H1 (cell line): ENCODE measurements around the gene ZNF823. TPM values are rescaled to one million over a fixed set of nuclear protein-coding genes. Genes with fewer than 3 reads are reported as not detected.

Experiments
- CTCF ChIA-PET: fragments of 300-600 bp; sonication (Branson Sonifier 250); formaldehyde crosslinking; loops from one replicate; lab custom pipeline; 2021; ENCODE audit not compliant: partially characterized antibody; lab: Charles Lee
- POLR2A ChIA-PET: fragments of 300-600 bp; sonication (Branson Sonifier 250); formaldehyde crosslinking; loops from one replicate; lab custom pipeline; 2021; ENCODE audit warnings: inconsistent platforms; ENCODE audit not compliant: partially characterized antibody; lab: Charles Lee
- DNase-seq, 2 experiments: peaks; one replicate each; pipeline versions ENCODE4 v3.0.0 to v3.0.0-alpha.2; 2010 to 2022; ENCODE audit warnings: low spot score in 2 of 2, low read depth in 1 of 2, mixed read lengths in 1 of 2
- FAIRE-seq: peaks from 2 replicates; lab custom pipeline; 2011; peaks lifted over from hg19 to GRCh38; lab: Jason Lieb, UNC
- H2AFZ ChIP-seq: 2 replicates; pipeline ENCODE4 v1.8.1; 2012; ENCODE audit warnings: low read length, inconsistent platforms
- H2AK5ac ChIP-seq: 2 replicates; pipeline ENCODE4 v1.6.1; 2013; ENCODE audit warnings: low read depth, low read length
- H2BK120ac ChIP-seq: replicated peaks from 2 replicates; pipeline ENCODE3; 2013; ENCODE audit warnings: low read depth, low read length, inconsistent platforms
- H2BK12ac ChIP-seq: 2 replicates; pipeline ENCODE4 v1.6.1; 2013; ENCODE audit warnings: low read depth, low read length
- H2BK15ac ChIP-seq: 2 replicates; pipeline ENCODE4 v1.6.1; 2013; ENCODE audit warnings: low read length
- H2BK20ac ChIP-seq: 2 replicates; pipeline ENCODE4 v1.6.1; 2013; ENCODE audit warnings: low read length
- H2BK5ac ChIP-seq: 2 replicates; pipeline ENCODE4 v1.6.1; 2013; ENCODE audit warnings: low read depth, low read length
- H3K14ac ChIP-seq: 2 replicates; pipeline ENCODE4 v1.6.1; 2013; ENCODE audit warnings: inconsistent platforms; ENCODE audit not compliant: insufficient read length
- H3K18ac ChIP-seq: 2 replicates; pipeline ENCODE4 v1.6.1; 2013; ENCODE audit warnings: low read length; ENCODE audit errors: extremely low read depth
- H3K23ac ChIP-seq: 2 replicates; pipeline ENCODE4 v1.6.1; 2013; ENCODE audit warnings: inconsistent platforms; ENCODE audit not compliant: insufficient read length
- H3K23me2 ChIP-seq: 2 replicates; pipeline ENCODE4 v1.6.1; 2013; ENCODE audit warnings: low read depth, low read length
- H3K27ac ChIP-seq: 2 replicates; pipeline ENCODE4 v1.6.1; 2011; ENCODE audit warnings: low read depth, low read length, inconsistent platforms
- H3K27me3 ChIP-seq, 4 experiments: replicated peaks in 1 of 4; 1 replicate in 1 of 4; 2 replicates in 3 of 4; pipeline versions ENCODE4 v1.6.1 to v1.8.1; 2011 to 2013; ENCODE audit warnings: low read length in 3 of 4, mild to moderate bottlenecking in 3 of 4, inconsistent platforms in 2 of 4, mixed read lengths in 2 of 4, moderate library complexity in 1 of 4; ENCODE audit not compliant: control insufficient read depth in 3 of 4, insufficient read depth in 3 of 4; ENCODE audit errors: extremely low read depth in 1 of 4
- H3K36me3 ChIP-seq, 4 experiments: 2 replicates each; pipeline versions ENCODE4 v1.6.1 to v1.8.1; 2011 to 2013; ENCODE audit warnings: mild to moderate bottlenecking in 4 of 4, low read length in 3 of 4, moderate library complexity in 2 of 4, control low read depth in 1 of 4, inconsistent platforms in 1 of 4; ENCODE audit not compliant: insufficient read depth in 4 of 4, control insufficient read depth in 2 of 4
- H3K4ac ChIP-seq: replicated peaks from 2 replicates; pipeline ENCODE3; 2013; ENCODE audit warnings: low read length, low read depth, mixed read lengths, inconsistent platforms; ENCODE audit not compliant: insufficient read length
- H3K4me1 ChIP-seq, 4 experiments: replicated peaks in 1 of 4; 1 replicate in 1 of 4; 2 replicates in 3 of 4; pipeline versions ENCODE4 v1.6.1 to v1.8.1; 2011 to 2013; ENCODE audit warnings: low read length in 3 of 4, inconsistent platforms in 2 of 4, mixed read lengths in 1 of 4; ENCODE audit not compliant: insufficient read depth in 4 of 4, control insufficient read depth in 3 of 4
- H3K4me2 ChIP-seq, 2 experiments: 2 replicates each; pipeline versions ENCODE4 v1.6.1 to v1.8.1; 2011 to 2013; ENCODE audit warnings: low read depth in 2 of 2, low read length in 2 of 2, control low read depth in 1 of 2, inconsistent platforms in 1 of 2, mild to moderate bottlenecking in 1 of 2; ENCODE audit not compliant: insufficient read depth in 1 of 2
- H3K4me3 ChIP-seq, 4 experiments: fragments of 200-600, 300-600 bp in 1 of 4; sonication (generic), shearing (Covaris generic), sonication (Bioruptor Twin) in 1 of 4; 2 replicates each; pipeline versions ENCODE4 v1.5.1 to v1.8.1; 2011 to 2016; ENCODE audit warnings: low read length in 4 of 4, low read depth in 3 of 4, control low read depth in 2 of 4, inconsistent platforms in 2 of 4, mild to moderate bottlenecking in 2 of 4, mixed read lengths in 1 of 4, moderate library complexity in 1 of 4; ENCODE audit not compliant: insufficient read depth in 2 of 4; ENCODE audit errors: extremely low read depth in 1 of 4
- H3K56ac ChIP-seq: replicated peaks from 2 replicates; pipeline ENCODE3; 2013; ENCODE audit warnings: low read depth, mild to moderate bottlenecking, mixed read lengths, low read length, inconsistent platforms; ENCODE audit not compliant: insufficient read length
- H3K79me1 ChIP-seq: 2 replicates; pipeline ENCODE4 v1.6.1; 2013; ENCODE audit warnings: low read depth, low read length, control low read depth
- H3K79me2 ChIP-seq, 2 experiments: 2 replicates each; pipeline versions ENCODE4 v1.6.1 to v1.8.1; 2012 to 2013; ENCODE audit warnings: low read length in 2 of 2, mild to moderate bottlenecking in 2 of 2, inconsistent platforms in 1 of 2; ENCODE audit not compliant: insufficient read depth in 2 of 2, control insufficient read depth in 1 of 2
- H3K9ac ChIP-seq, 4 experiments: replicated peaks in 1 of 4; 1 replicate in 1 of 4; 2 replicates in 3 of 4; pipeline versions ENCODE4 v1.6.1 to v1.8.1; 2011 to 2013; ENCODE audit warnings: low read depth in 3 of 4, low read length in 3 of 4, control low read depth in 2 of 4, mild to moderate bottlenecking in 2 of 4, moderate library complexity in 2 of 4, inconsistent platforms in 1 of 4; ENCODE audit errors: extremely low read depth in 1 of 4
- H3K9me3 ChIP-seq, 2 experiments: 2 replicates each; pipeline versions ENCODE4 v1.6.1 to v1.8.1; 2012 to 2013; ENCODE audit warnings: mild to moderate bottlenecking in 2 of 2, moderate library complexity in 2 of 2, control low read depth in 1 of 2, inconsistent platforms in 1 of 2, low read depth in 1 of 2, low read length in 1 of 2, mixed read lengths in 1 of 2; ENCODE audit not compliant: insufficient read depth in 2 of 2
- H4K20me1 ChIP-seq, 2 experiments: replicated peaks in 1 of 2; 2 replicates each; pipeline versions ENCODE3 to v1.8.1; 2011 to 2013; ENCODE audit warnings: inconsistent platforms in 2 of 2, low read length in 2 of 2, mild to moderate bottlenecking in 1 of 2; ENCODE audit not compliant: insufficient read depth in 2 of 2, control insufficient read depth in 1 of 2
- H4K5ac ChIP-seq: 2 replicates; pipeline ENCODE4 v1.6.1; 2013; ENCODE audit warnings: low read length, low read depth, mixed read lengths, inconsistent platforms; ENCODE audit not compliant: insufficient read length
- H4K8ac ChIP-seq: 2 replicates; pipeline ENCODE4 v1.8.0; 2013; ENCODE audit warnings: mild to moderate bottlenecking, moderate library complexity, low read length, inconsistent platforms; ENCODE audit not compliant: insufficient read depth; ENCODE audit errors: extremely low read depth
- H4K91ac ChIP-seq: replicated peaks from 2 replicates; pipeline ENCODE3; 2013; ENCODE audit warnings: low read length, mixed read lengths, inconsistent platforms; ENCODE audit not compliant: insufficient read length
- BACH1 ChIP-seq: IDR thresholded peaks from 2 replicates; pipeline ENCODE4 v1.6.1; 2012; ENCODE audit warnings: low read length, improper control_type of control experiment
- CBX8 ChIP-seq: fragments of 300-800, 300-1000 bp; sonication (generic); IDR thresholded peaks from 2 replicates; pipeline ENCODE4 v1.7.1; 2016; ENCODE audit warnings: low read depth, low read length, borderline replicate concordance
- CREB1 ChIP-seq: IDR thresholded peaks from 2 replicates; pipeline ENCODE4 v1.6.1; 2012; ENCODE audit warnings: inconsistent platforms
- CTBP2 ChIP-seq: IDR thresholded peaks from 2 replicates; pipeline ENCODE4 v1.7.0; 2011; ENCODE audit warnings: borderline replicate concordance, mild to moderate bottlenecking, moderate library complexity, mixed read lengths, low read length; ENCODE audit not compliant: insufficient read depth, insufficient read length
- GTF2F1 ChIP-seq: IDR thresholded peaks from 2 replicates; pipeline ENCODE4 v1.6.1; 2012; ENCODE audit warnings: low read depth, low read length, improper control_type of control experiment, borderline replicate concordance
- POLR2A ChIP-seq, 2 experiments: IDR thresholded peaks; 1 replicate in 1 of 2; 2 replicates in 1 of 2; pipeline ENCODE4 v1.6.1; 2011; ENCODE audit warnings: low read depth in 2 of 2, low read length in 2 of 2, mild to moderate bottlenecking in 2 of 2; ENCODE audit errors: control extremely low read depth in 1 of 2
- POLR2AphosphoS5 ChIP-seq: IDR thresholded peaks from 2 replicates; pipeline ENCODE4 v1.6.1; 2011; ENCODE audit warnings: low read depth, low read length
- RBBP5 ChIP-seq: IDR thresholded peaks from 2 replicates; pipeline ENCODE4 v1.7.1; 2012; ENCODE audit warnings: low read depth, mild to moderate bottlenecking, inconsistent platforms, low read length, moderate library complexity, borderline replicate concordance
- SP4 ChIP-seq: IDR thresholded peaks from 2 replicates; pipeline ENCODE4 v1.6.1; 2012; ENCODE audit warnings: low read length, inconsistent platforms
- SUZ12 ChIP-seq: fragments of 200-600 bp; sonication (generic); IDR thresholded peaks from 2 replicates; pipeline ENCODE4 v1.6.1; 2012; ENCODE audit warnings: mild to moderate bottlenecking, inconsistent platforms, low read length, moderate library complexity, mixed read lengths
- TBP ChIP-seq: IDR thresholded peaks from 2 replicates; pipeline ENCODE4 v1.6.1; 2011; ENCODE audit warnings: low read depth, low read length, improper control_type of control experiment
- TCF12 ChIP-seq: IDR thresholded peaks from 2 replicates; pipeline ENCODE4 v1.6.1; 2011; ENCODE audit warnings: low read depth, mild to moderate bottlenecking, low read length
- WGBS, 2 experiments: shearing (Covaris generic) in 1 of 2; methylation state at CpG; one replicate each; pipeline versions ENCODE4 v1.1.6 to v1.1.7; 2013 to 2015; ENCODE audit warnings: low lambda C conversion rate in 2 of 2, mixed read lengths in 2 of 2, inconsistent platforms in 1 of 2, low coverage in 1 of 2, missing lambda C conversion rate in 1 of 2; ENCODE audit not compliant: insufficient replicate concordance in 2 of 2, insufficient coverage in 1 of 2, insufficient read length in 1 of 2; ENCODE audit errors: extremely low coverage in 1 of 2, missing lambda C conversion rate in 1 of 2; 5-methylcytosine and 5-hydroxymethylcytosine counted together
- polyA plus RNA-seq, 7 experiments: library from polyadenylated mRNA; depleted of rRNA in 3 of 7; stranded (reverse) in 5 of 7; unstranded in 2 of 7; fragments of >200 nt in 5 of 7; fragments of 200-250 nt in 2 of 7; gene quantifications; 1 replicate in 5 of 7; 2 replicates in 1 of 7; 4 replicates in 1 of 7; pipeline versions ENCODE4 v1.2.1 to v1.2.3, GENCODE V29; 2011 to 2013; ENCODE audit warnings: missing spikeins in 2 of 7, mixed read lengths in 2 of 7
- total RNA-seq: library from RNA; stranded (reverse); fragmentation: NEBNext Ultra II Directional; extraction: Animal tissue kit (Norgen Biotek cat#: 25700); gene quantifications from 2 replicates; pipeline ENCODE4 v1.2.1, GENCODE V29; 2021
- TF ChIP-seq, protein P1 (sequence below), 3 experiments: IDR thresholded peaks; 1 replicate in 2 of 3; 2 replicates in 1 of 3; pipeline versions ENCODE4 v1.5.1 to v1.6.1; 2011; ENCODE audit warnings: low read length in 3 of 3, mild to moderate bottlenecking in 3 of 3, inconsistent platforms in 2 of 3, low read depth in 1 of 3, moderate library complexity in 1 of 3; ENCODE audit not compliant: insufficient read depth in 1 of 3; ENCODE audit errors: control extremely low read depth in 1 of 3

The ZNF823 gene
- total and polyA plus RNA-seq, 2 of the 8 experiments (the other 6 are each of a cell fraction or from before 2014, with no cell fraction given): 0.73 to 2.4 TPM

DNA sequence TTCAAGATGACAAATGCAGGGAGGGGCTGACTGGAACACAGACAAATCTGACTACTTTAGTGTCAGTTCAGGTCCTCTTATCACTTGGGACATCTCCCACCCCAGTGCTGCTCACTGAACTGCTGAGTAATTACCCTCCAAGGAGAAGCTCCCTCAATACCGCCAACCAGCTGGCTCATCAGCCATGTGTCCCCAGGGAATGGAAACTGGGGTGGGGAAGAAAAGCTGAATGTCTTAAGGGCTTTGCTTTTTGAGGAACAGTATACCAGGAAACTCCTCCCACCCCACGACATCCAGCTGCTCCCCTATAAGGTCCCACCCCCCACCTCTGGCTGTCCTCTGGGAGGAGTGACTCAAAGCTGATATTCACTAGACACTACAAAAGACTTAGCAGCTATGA lies 2.0 kb downstream of the ZNF823 start:
- Histone ChIP-seq H2BK15ac (no peak overlapping the region), H2BK120ac (no peak overlapping the region), H4K5ac (no peak overlapping the region), H2AFZ (no peak overlapping the region), H3K27me3 (peaks cover 0 to 18% (median 15%) of the 10 kb centered on the region in 4 experiments; a peak in 5 of 7 replicates), H3K36me3 (no peaks in the 10 kb centered on the region), H2BK5ac (no peak overlapping the region), H3K4me1 (peaks cover 0 to 3% (median 0%) of the 10 kb centered on the region in 4 experiments; a peak in 5 of 7 replicates), H2BK20ac (no peak overlapping the region), H3K79me2 (no peaks in the 10 kb centered on the region), H3K9ac (no peak overlapping the region), H4K8ac (no peak overlapping the region), H3K14ac (no peak overlapping the region), H4K91ac (no peak overlapping the region), H3K9me3 (no peaks in the 10 kb centered on the region), H2BK12ac (no peak overlapping the region), H3K56ac (no peak overlapping the region), H4K20me1 (peaks cover 0 to 3% of the 10 kb centered on the region in 2 experiments), H3K23ac (no peak overlapping the region), H3K27ac (no peak overlapping the region), H2AK5ac (no peak overlapping the region), H3K4ac (no peak overlapping the region), H3K18ac (no peak overlapping the region), H3K4me2 (no peak overlapping the region), H3K23me2 (peaks cover 10% of the 10 kb centered on the region; the same call in 1 of the 2 replicates), H3K79me1 (no peaks in the 10 kb centered on the region), H3K4me3 (no peak overlapping the region)
- no peak for FAIRE-seq
- DNase-seq: no peak
- ChIA-PET POLR2A (interaction anchor here (0.5 to 0.6 kb wide), 2 partner anchors 34 to 420 kb away, joined by 3 read pairs; no protein-coding TSS in a partner anchor), CTCF (interaction anchor here (0.9 to 3.2 kb wide), 6 partner anchors 34 to 62 kb away, joined by 3 to 15 read pairs (median 4); partner anchors contain the start of gene ZNF491)
- 87% methylated on average over 2 of the region's 2 CpGs; no CpG with 5 or more reads in 1 of the 2 experiments for WGBS, 2 experiments
- TF ChIP-seq SP4 (no peak), CREB1 (no peak), RBBP5 (no peak), GTF2F1 (no peak), TCF12 (no peak), SUZ12 (no peak), POLR2AphosphoS5 (no peak), POLR2A (IDR thresholded peaks at IDR 0.05; ENCODE audit: control extremely low read depth in 1 of 2, low read depth in 2 of 2, low read length in 2 of 2) (no peak), CBX8 (no peak), BACH1 (no peak), CTBP2 (no peak), TBP (no peak)
- TF ChIP-seq, protein P1, sequence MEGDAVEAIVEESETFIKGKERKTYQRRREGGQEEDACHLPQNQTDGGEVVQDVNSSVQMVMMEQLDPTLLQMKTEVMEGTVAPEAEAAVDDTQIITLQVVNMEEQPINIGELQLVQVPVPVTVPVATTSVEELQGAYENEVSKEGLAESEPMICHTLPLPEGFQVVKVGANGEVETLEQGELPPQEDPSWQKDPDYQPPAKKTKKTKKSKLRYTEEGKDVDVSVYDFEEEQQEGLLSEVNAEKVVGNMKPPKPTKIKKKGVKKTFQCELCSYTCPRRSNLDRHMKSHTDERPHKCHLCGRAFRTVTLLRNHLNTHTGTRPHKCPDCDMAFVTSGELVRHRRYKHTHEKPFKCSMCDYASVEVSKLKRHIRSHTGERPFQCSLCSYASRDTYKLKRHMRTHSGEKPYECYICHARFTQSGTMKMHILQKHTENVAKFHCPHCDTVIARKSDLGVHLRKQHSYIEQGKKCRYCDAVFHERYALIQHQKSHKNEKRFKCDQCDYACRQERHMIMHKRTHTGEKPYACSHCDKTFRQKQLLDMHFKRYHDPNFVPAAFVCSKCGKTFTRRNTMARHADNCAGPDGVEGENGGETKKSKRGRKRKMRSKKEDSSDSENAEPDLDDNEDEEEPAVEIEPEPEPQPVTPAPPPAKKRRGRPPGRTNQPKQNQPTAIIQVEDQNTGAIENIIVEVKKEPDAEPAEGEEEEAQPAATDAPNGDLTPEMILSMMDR (IDR thresholded peaks at IDR 0.05; ENCODE audit: control extremely low read depth in 1 of 3, insufficient read depth in 1 of 3, low read depth in 1 of 3, low read length in 3 of 3): no peak
